Tibial nerve (tissue), 3 donors: Measurements from ENCODE around the gene CAMK1D.

Experiments
- POLR2A ChIP-seq, 2 donors: fragments of 450-650 bp; IDR thresholded peaks; one replicate each; pipeline ENCODE4 v1.6.1; 2017; ENCODE audit warnings: antibody characterized with exemption in 2 of 2, mild to moderate bottlenecking in 2 of 2, moderate library complexity in 2 of 2
- TF ChIP-seq, protein P1 (sequence below), 5 experiments: fragments of 200-600 bp in 3 of 5; fragments of 450-650 bp in 2 of 5; sonication (generic) in 3 of 5; IDR thresholded peaks; one replicate each; pipeline ENCODE4 v1.5.1; 2016 to 2019; ENCODE audit warnings: antibody characterized with exemption in 5 of 5, mild to moderate bottlenecking in 3 of 5, moderate library complexity in 2 of 5

DNA sequence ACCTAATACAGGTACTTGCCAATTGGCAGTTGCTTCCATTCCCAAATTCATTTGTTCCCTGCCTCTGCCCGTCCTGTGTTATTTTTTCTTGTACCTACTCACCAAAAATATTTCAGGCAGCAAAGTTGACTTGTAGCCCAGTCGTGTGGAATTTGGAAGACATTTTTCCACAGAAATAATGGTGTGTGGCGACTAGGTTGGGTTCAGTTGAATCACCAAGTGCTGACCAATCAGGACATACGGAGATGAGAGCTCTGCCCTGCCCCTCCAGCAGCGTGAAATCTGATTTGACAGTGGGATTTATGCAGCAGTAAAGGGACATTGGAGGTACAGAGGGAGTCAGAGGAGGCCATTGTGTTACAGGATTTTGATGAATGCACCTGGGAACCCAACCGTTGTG, 435.3 kb downstream of the CAMK1D start:
- TF ChIP-seq, protein P1, sequence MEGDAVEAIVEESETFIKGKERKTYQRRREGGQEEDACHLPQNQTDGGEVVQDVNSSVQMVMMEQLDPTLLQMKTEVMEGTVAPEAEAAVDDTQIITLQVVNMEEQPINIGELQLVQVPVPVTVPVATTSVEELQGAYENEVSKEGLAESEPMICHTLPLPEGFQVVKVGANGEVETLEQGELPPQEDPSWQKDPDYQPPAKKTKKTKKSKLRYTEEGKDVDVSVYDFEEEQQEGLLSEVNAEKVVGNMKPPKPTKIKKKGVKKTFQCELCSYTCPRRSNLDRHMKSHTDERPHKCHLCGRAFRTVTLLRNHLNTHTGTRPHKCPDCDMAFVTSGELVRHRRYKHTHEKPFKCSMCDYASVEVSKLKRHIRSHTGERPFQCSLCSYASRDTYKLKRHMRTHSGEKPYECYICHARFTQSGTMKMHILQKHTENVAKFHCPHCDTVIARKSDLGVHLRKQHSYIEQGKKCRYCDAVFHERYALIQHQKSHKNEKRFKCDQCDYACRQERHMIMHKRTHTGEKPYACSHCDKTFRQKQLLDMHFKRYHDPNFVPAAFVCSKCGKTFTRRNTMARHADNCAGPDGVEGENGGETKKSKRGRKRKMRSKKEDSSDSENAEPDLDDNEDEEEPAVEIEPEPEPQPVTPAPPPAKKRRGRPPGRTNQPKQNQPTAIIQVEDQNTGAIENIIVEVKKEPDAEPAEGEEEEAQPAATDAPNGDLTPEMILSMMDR (IDR thresholded peaks at IDR 0.05), result no peak
- no peak for TF ChIP-seq POLR2A (IDR thresholded peaks at IDR 0.05)
